NCI-H1417 (cell line): ENCODE measurements around the gene FHIP1B.
"Not testable (repeated sequence)": the region's sequence is repeated elsewhere in the genome, so short reads cannot be mapped to it uniquely, and the experiment has no call there.

Experiments
- DNase-seq, 3 experiments: peaks; one replicate each; lab custom pipeline; 2025; lab: John Stamatoyannopoulos, UW

The FHIP1B gene

DNA sequence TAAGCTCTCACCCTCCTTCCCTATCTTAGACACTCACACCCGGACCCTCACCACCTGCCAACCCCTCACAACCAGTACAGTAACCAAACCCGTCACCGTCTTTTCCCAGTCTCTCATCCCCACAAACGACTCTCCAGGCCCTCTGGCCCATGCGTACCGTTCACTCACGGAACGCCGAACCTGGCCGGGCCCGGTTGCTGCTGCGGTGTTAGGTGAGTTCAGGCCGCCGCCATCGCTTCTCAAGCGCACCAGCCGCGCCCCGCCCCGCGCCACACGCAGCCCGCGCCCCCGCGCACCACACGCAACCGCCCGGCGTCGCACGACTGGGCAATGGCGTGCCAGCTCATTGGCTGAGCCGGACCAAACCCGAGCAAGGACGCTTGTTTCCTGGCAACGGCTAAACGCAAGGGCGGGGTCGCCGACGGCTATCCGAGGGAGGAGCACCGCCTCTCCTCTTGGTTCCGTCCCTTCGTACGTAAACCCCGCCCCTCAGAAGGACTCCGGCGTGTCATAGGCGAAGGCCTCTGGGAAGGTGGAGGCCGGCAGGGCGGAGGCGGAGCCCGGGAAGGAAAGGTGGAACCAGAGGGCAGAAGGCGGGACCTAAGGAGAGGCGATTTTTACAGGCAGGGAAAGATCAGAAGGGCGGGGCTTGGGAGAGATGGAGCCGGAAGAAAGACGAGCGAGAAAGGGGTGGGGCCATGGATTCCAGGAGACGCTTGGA is at the start of gene FHIP1B:
Gene FHIP1B (minus strand): TSS at position 250 of the 721 bp plus-strand sequence. CDS start 10,120 bp downstream, outside the sequence.
- DNase-seq: peak; percentile 99 to 100 (median 100)

DNA sequence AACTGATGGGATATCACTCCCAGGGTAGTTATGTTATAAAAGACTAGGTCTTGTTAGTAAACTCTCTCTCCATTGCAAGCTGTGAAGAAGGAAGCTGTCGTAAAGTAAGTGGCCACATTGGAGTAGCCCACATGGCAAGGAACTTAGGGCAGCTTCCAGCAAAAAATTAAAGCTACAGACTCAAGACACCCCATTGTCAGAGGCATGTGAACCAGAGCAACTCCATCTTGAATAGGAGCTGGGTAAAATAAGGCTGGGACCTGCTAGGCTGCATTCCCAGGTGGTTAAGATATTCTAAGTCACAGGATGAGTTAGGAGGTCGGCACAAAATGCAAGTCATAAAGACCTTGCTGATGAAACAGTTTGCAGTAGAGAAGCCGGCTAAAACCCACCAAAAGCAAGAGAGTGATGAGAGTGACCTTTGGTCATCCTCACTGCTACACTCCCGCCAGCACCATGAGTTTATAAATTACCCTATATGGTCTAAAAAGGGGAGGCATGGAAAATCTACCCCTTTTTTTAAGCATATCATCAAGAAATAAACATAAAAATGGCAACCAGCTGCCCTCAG is 49.1 kb upstream of the FHIP1B start:
- no peak for DNase-seq

DNA sequence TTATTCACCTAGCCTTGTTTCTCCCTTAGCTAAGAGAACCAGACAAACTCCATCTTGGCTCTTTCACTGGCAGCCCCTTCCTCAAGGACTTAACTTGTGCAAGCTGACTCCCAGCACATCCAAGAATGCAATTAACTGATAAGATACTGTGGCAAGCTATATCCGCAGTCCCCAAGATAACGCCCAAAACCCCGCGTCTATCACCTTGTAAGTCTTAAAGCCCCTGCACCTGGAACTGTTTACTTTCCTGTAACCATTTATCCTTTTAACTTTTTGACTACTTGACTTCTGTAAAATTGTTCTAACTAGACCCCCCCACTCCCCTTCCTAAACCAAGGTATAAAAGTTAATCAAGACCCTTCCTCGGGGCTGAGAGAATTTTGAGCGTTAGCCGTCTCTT is 46.4 kb upstream of the FHIP1B start:
- DNase-seq: not testable (repeated sequence)

DNA sequence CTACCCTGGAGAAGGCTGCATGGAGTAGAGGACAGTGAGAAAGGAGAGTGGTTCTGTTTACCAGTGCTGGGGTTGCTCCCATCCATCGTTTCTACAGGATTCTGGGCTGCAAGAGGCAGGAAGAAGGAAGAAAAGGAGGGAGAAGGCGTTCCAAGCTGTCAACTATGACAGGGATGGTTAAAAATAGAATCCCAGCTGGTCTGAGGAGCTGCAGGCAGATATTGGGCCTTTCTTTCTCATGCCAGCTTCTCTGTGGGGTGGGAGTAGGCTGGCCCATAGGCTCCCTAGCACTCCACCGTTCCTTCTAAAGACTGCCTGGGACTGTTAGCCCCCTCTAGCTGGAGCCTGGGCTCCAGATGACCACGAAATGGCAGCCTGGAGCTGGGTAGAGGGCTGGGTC is 38.8 kb upstream of the FHIP1B start:
- DNase-seq: no peak

DNA sequence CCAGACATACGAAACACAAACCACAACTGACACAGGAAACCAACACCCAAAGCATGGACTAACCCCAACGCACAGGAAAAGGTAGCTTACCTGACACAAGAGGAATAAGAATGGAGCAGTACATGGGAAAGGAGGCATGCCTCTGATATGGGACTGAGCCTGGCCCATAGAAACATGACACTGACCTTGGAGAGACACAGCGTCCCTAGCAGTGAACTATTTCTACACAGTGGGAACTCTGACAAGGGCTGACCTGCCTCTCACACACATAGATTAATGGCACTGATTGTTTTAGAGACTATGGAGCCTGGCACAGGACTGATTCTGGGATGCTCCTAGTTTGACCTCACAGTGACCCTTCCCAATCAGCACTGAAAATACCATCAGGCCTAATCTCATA is 37.2 kb upstream of the FHIP1B start:
- no peak for DNase-seq

DNA sequence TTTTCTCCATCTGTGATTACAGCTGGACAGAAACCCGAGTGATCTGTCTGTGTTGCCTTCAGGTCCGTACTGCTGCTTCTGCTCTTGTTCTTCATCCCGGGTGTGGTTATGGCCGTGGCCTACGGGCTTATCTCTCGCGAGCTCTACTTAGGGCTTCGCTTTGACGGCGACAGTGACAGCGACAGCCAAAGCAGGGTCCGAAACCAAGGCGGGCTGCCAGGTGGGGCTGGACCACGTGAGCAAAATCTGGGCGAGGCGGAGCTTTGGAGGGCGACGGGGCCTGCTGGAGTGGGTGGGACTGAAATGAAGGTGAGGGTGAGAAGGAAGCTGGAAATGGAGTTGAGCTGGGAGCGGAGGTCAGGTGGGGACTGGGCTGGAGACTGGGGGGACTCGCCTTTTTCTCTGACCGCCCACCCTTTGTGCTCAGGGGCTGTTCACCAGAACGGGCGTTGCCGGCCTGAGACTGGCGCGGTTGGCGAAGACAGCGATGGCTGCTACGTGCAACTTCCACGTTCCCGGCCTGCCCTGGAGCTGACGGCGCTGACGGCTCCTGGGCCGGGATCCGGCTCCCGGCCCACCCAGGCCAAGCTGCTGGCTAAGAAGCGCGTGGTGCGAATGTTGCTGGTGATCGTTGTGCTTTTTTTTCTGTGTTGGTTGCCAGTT is 36.3 kb upstream of the FHIP1B start:
- DNase-seq: no peak

DNA sequence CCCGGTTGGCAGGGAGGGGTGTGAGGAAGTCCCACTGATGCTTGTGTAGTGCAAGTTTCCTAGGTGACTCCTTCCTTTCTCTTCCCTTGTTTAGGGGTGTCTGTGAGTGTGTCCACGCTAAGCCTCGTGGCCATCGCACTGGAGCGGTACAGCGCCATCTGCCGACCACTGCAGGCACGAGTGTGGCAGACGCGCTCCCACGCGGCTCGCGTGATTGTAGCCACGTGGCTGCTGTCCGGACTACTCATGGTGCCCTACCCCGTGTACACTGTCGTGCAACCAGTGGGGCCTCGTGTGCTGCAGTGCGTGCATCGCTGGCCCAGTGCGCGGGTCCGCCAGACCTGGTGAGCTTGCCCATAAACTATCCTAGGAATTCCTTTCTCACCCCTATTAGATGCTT is 35.6 kb upstream of the FHIP1B start:
- DNase-seq: no peak

DNA sequence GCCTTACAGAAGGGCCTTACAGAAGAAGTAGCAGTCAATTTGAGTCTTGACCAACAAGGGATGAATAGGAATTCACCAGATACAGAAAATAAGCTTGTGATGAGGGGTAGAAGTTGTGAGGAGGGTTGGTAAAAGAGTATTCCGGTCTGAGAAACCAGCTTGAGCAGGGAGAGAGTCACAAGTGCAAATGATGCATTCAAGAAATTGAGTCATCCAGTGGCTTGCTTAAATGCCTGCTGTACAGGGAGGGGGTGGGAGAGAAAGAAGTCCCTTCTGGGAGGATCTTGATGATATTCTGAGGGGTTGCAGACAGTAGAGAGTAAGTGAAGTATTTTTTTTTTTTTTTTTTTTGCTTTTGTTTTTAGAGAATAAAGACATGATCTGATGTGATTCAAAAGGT is 34.4 kb upstream of the FHIP1B start:
- DNase-seq: no peak

DNA sequence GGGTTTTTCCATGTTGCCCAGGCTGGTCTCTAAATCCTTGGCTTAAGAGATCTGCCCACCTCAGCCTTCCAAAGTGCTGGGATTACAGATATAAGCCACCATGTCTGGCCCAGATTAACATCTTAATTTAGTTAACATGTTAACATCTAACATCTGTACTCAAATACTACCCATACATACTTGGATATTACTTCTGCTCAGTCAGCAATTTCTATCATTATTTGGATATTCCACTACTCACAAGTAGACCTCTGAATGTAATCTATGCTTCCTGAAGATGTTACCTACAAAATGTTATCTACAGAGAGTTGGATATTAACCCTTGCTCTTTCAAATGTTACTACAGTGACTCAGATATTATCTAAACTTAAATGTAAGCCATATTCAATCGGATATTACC is 29.2 kb upstream of the FHIP1B start:
- DNase-seq: no peak

DNA sequence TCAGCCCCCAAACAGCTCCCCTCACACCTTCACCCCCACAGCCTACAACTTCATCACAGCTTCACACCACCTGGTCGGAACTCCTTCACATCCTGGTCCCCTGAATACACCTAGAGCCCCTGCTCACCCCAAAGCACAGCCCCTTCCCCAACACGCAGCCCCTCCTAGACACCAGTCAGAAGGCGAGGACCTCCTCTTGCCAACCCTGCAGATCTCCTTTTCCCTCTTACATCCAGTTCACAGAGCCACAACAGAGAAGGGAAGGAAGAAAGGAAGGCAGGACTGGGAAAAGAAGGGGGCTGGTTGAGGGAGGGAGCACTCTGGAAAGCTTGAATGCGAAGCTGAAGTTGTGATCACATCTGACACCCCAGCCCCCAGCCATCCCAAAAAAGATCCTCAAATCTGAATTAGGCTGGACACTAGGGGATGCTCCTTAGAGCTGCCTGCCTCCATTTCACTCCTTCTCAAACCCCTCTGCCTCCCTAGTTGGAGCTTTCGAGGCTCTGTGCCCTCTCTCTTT is 25.8 kb upstream of the FHIP1B start:
- DNase-seq: peak in 1 of 3 experiments; percentile 27

DNA sequence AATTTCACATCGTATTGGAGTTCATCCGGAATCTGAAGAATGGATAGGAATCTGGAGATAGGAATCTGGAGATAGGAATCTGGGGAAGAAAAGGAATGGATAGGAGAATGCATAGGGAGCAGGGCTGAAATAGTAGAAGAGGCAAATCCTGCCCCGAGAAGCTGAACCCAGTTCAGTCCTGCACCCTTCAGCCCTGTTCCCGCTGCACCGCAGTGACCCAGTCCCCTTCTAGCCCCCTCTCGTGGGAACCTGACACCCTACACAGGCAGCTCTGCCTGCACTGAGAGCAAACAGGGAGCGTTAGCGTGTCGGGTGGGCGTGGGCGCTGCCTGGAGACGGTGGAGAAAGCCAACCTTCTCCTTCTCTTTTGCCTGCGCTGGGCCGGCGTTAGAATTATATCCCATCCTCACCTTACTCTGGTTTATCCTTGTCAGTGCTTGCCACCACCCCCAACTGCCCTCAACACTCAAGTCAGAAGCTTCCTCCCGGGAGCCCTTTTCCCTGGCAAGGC is 24.2 kb upstream of the FHIP1B start:
- DNase-seq: peak in 2 of 3 experiments; percentile 64 to 70

DNA sequence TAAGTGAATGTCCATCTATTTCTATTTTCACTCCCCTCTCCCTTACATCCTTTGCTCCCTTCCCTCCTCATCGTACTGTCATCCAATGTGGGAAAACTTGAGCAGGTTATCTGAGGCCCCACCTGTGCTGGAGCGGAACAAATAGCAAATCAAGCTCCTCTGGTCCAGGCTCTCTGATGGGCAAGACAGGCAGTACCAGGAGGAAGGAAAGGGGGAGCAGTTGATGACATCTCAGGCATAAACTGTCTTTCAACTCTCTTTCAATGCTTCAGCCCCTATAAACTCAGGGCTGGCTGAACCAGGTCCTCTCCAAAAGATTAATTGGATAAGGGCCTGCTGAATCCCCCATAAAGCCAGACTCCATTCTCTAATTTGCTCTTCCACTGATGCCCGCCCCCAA is 23.7 kb upstream of the FHIP1B start:
- no peak for DNase-seq

DNA sequence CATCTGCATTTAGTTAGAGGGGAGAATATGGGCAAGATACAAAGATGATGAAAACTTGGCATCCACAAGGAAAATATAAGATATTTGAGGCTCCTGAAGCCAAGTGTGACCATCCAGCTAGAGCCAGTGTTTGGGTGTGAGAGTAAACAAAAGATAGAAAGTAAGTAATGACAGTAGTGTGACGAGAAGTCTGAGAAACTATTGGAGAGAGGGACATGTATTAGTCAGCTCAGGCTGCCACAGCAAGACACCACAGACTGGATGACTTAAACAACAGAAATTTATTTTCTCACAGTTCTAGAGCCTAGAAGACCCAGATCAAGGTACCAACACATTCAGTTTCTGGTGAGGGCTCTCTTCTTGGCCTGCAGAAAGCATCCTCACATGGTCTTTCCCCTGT is 18.8 kb upstream of the FHIP1B start:
- DNase-seq: no peak

DNA sequence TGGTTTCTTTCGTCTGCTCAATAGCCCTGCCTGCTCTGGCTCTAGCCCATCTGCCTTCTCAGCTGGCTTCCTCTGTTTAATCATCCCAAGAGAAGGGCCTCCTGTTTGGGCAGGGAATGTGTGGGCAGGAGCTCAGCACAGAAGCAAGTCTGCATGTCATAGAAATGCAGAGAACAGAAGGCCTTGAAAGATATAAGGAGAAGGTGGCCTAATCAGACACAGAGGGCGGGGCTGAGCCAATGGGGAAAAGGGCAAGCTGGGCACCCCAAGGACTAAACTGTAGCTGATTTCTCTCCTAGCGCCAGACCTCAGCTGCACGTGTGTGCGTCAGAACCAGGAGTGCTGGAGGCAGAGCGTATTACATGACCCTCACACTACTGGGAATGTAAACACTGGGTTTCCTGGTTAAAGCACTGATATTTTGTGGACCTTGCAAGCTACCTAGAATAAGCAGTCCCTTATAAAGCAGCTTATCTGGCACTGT is 17.6 kb upstream of the FHIP1B start:
- no peak for DNase-seq

DNA sequence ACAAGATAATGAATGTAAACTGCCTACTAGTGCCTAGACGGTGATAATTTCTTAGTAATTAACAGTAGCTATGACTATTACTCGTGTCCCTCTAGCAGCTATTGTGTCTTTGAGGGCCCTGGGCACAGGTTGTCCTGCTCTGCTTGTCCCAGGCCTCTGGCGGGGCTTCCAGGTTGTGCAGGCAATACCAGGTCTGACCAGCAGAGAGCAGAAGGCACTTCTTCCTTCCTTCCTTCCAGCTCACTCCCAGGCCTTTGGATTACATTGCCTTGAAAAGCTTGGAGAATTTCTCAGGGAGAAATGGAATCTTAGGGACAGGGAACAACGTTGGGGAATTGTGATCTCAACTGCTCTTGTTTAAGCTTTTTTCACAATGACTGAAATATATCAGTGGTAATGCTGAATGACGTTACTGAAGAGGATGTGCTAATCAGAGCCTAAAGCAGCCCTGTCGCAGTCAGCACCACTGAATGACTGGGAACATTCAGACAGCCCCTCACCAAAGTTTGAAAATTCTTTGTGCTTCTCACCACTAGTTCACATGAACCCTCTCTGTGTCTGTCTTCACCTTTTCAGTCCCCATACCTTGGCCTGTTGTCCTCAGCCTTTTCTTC is 16.8 kb upstream of the FHIP1B start:
- peak; percentile 16 to 54 (median 51) for DNase-seq

DNA sequence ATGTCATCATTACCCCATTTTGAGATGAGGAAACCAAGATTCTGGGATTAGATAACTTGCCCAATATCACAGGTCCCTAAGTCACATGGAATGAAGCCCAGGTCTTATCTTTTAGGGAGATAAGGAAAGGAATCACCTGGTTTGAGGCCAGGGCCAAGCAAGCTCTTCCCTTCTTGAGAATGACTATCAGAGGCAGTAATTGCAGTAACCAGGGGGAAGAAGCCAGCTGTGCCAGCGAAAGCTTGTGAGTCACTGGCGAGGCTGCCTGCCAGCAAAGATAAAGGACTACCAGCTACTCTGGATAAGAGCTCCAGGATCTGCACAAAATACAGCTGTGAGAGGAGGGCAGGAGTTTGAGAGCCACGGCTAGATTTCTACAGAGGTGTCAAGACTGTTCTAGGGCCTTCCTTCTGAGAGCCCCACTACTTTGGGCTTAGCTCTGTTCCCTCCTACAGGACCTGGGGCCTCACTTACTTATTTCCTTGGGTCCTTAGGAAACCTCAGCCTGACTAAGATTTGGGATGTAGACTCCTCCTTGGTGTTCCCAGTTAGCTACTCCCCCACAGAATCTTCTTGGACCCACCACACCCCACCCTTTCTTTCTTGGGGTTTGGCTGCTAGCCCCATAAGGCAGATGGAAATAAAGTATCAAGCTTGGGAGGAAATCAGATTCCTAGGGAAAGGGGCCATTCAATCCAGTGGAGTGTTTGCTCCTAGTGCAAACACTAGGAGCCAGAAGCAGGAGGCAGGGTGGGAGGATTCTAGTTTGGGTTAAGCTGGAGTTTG is 15.5 kb upstream of the FHIP1B start:
- DNase-seq: no peak

DNA sequence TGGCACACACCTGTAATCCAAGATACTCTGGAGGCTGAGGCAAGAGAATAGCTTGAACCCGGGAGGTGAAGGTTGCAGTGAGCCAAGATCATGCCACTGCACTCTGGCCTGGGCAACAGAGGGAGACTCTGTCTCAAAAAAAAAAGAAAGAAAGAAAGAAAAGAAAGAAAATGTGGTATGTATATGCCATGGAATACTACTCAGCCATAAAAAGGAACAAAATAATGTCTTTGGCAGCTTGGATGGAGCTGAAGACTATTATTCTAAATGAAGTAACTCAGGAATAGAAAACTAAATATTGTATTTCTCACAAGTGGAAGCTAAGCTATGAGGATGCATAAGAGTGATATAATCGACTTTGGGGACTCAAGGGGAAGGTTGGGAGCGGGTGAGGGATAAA is 14.5 kb upstream of the FHIP1B start:
- DNase-seq: not testable (repeated sequence)

DNA sequence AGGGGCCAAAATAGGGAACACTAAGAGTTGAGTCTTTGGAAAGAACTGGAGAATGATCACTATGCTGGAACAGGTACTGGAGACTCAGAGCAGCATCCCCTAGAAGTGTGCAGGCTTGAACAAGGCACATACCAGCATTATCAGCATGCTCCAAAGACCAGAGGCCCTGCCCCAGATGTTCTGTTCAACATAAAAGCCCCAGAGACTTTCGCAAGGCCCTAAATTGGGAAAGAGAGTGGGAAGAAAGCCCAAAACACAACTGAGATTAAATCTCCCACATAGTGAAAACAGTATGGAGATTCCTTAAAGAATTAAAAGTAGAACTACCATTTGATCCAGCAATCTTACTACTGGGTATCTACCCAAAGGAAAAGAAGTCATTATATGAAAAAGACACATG is 13.8 kb upstream of the FHIP1B start:
- no peak for DNase-seq

DNA sequence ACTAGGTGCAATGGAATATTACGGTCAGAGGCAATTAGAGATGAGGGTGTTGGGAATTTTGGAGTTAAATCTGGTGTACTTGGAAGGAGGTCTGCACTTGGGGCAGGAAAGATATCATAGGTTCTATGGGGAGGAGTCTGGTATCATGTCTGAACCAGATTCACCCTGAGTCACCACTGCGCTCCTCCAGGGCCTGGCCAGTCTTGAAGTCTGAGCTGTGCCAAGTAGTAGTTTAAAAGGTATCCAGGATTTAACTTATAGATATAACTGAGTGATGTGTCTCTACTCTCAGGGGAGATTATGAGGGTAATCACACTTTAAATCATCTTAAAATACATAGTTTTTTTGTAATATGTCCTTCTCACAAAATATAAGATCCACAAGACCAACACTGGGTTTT is 11.1 kb upstream of the FHIP1B start:
- no peak for DNase-seq

DNA sequence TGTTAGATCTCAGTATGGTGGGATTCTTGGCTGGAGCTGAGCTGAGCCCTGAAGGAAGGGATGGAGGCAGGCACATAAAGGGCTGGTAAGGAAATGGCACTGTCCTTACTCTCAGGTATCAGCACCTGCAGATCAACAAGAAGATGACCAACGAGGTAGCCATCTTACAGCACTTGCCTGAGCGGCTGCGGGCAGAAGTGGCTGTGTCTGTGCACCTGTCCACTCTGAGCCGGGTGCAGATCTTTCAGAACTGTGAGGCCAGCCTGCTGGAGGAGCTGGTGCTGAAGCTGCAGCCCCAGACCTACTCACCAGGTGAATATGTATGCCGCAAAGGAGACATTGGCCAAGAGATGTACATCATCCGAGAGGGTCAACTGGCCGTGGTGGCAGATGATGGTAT is 6.9 kb upstream of the FHIP1B start:
- DNase-seq: no peak

DNA sequence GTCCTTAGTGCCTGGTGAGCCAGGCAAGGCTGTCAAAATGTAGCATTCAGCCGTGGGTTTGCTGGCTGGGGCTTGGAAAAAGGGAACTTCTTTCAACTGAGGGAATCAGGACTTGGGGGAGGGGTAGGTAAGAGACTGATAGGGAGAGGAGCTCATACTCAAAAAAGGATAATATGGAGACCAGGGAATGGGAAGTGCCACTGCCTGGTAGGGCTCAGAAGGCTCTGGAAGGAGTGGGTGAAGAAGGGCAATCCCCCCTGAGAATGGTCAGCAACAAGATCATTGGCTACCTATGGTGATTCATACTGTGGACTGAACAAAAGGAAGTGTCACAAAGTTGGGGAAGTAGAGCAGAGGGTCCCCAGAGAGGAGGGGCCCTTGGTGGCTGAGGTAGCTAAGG is 6.3 kb upstream of the FHIP1B start:
- no peak for DNase-seq

DNA sequence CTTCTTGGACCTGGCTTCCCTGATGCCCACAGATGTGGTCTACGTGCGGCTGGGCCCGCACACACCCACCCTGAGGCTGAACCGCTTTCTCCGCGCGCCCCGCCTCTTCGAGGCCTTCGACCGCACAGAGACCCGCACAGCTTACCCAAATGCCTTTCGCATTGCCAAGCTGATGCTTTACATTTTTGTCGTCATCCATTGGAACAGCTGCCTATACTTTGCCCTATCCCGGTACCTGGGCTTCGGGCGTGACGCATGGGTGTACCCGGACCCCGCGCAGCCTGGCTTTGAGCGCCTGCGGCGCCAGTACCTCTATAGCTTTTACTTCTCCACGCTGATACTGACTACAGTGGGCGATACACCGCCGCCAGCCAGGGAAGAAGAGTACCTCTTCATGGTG is 5.7 kb upstream of the FHIP1B start:
- DNase-seq: no peak
